HG03108 (cell line): ENCODE results near the gene NPY.

Experiments
- ATAC-seq: cut with Tn5 transposase; IDR thresholded peaks from one replicate; pipeline ENCODE4 v1.9.1; 2021; ENCODE audit warnings: moderate library complexity; ENCODE audit not compliant: unreplicated experiment

NPY gene

DNA sequence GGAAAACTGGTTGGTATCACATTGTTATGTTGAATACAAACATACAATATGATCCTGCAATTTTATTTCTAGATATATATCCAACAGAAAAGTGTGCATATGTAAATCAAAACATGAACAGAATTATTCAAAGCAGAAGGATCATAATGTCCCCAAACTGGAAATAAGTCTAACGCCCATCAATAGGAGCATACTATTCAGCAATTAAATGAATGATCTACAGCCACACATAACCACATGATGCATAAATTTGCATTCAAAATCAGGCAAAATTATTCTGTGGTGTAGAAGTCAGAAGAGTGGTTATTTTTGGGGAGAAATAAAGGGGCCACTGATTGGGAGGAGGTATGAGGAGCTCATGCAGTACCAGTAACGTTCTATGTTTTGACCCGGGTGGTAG, 28.6 kb downstream of the NPY start:
- ATAC-seq = no peak

DNA sequence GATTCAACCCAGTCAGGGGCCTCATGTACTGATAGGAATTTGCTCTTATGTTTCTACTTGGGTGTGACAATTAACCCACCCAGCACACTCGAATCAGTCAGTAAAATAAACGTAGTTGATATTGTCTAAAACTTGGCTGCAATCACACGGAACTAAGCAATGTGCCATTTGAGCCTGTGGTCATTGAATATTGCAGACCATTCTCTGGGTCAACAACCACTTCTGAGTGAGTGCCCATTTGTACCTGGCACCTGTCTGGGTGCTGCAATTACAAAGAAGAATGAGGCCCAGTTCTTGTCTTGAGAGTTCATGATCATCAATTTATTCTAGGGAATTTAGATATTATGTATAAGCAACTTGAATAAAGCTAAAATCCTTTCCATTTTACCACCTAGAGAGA, 29.8 kb downstream of the NPY start:
- no peak for ATAC-seq

DNA sequence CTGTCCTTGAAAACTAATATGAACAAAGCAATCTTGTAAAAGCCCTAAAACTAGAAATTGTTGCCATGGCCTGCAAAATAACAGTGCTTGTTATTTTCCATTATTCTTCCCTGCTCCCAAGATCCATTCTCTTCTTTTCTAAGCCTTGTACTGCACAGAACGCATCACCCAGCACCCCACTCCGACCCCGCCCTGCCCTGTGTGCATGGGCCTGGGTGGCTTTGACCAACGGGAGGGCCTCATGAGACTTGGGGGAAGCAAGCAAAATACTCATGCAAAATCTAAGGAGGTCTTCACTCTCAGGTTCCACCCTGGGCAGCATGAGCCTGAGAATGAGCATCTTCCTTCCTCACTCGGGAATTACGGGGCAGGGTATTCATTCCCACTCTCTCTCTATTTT, 32.4 kb downstream of the NPY start:
- ATAC-seq = no peak

DNA sequence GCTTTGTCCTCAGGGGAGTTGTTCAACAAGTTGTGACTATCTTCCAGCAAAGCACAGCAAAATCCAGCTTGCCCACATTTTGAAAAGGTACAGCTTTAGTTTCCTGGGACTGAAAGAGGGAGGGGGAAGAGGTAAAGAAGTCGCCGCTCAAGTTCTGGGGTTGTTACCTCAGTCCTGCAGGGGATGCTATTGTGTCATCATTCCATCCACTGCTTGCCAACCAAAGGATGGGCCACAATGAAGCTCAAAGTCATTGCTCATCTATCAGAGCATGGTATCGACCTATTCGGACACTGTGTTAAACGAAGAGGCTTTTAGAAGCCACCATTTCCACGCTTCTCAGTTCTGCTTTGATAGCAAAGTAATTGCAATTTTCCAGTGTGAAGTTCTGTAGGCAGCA, 34.3 kb downstream of the NPY start:
- ATAC-seq = no peak

DNA sequence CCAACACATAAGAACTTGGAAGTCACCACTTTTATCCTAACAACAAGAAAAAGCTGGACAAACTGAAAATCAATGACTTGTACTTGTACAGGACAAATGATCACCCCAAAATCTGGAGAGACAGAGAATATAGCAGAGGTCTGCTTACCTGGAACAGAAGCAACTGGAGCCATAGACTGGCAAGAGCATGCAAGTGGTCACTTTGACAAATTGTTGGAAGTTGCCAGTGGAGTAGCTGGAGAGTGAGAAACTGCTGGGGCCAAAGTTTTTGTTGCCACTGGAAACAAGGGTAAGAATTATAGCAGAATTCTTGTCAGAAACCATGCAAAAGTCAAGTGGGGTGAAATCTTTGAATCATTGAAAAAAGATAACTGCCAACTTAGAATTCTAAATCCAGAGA, 35.2 kb downstream of the NPY start:
- no peak for ATAC-seq

DNA sequence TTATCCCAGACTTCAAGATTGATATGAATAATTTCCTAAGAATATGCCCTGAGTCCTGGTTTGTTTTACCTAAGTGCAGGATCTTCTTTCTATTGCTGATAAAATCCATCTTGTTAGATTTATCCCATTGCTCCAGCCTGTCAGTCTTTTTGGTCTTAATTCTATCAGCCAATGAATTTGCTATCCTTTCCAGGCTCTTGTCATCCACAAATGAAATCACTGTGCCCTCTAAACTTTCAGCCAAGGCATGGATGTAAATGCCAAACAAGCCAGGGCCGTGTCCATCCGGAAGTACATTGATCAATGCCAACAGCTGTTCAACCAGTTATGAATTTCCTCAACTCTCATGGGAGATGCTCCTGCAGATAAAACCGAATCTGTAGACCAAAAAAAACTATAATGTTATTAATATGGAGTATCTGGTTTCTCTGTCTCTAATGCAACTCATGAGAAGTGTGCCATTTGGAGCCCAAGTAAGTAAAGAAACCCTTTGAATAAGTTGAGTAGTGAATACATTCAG, 40.0 kb downstream of the NPY start:
- no peak for ATAC-seq

DNA sequence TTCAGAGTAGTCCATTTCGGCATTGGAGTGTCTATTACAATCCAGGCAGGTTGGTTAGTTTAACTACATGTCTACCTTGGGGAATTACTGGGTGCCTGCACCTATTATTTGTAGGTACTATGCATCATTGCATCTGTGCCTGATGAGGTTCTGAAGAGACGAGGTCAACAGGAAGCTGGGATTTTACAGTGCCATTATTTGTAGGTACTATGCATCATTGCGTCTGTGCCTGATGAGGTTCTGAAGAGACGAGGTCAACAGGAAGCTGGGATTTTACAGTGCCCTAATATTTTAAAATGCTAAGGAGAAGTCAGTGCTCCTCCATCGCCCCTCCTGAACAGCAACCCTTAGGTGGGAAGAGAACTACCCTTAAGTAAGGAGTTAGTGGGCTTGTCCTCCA, 41.7 kb downstream of the NPY start:
- peak; percentile 96 for ATAC-seq

DNA sequence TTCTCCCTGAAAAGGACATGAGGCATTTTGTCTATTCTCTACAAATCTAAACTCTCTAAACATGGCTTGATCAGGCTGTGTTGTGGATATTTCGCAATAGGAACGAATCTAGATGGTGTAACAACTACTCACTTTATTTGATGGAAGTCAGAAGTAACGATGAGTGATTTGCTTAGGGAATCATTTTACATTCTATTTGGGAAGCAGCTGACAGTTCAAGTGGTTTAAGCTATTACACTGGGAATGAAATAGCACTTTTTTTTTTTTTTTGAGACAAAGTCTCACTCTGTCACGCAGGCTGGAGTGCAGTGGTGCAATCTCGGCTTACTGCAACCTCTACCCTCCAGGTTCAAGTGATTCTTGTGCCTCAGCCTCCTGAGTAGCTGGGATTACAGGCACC, 44.1 kb downstream of the NPY start:
- ATAC-seq = no peak

DNA sequence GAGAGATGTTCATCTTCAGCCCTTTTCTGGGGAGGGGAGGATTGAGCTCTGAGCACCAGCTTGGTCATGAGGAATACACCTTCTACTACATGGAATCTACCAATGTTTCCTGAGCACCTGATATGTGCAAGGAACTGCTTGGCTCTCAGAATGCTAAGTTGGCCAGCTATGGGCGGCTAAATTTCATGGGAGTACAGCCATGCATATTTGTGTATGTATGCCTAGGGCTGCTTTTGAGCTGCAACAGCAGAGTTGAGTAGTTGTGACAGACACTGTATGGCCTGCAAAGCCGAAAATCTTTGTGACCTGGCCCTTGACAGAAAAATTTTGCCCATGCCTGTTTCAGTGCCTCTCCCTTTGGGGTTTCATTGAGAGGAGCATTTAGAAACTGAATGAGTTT, 44.9 kb downstream of the NPY start:
- no peak for ATAC-seq

DNA sequence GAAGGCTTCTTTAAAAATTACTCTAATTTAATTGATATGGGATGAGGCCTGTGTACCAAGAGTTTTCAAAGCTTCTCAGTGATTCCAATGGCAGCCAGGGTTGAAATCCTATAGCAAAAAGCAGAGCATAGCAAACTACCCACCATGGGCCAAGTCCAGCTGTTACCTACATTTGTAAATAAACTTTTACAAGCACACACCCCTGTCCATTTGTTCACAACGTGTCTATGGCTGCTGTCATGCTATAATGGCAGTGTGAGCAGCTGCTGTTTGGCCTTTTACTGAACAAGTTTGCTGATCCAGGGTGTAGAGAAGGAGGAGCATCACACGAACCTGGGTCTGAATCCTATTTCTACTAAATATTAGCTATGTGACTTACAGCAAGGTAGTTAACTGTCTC, 50.0 kb downstream of the NPY start:
- ATAC-seq = no peak

DNA sequence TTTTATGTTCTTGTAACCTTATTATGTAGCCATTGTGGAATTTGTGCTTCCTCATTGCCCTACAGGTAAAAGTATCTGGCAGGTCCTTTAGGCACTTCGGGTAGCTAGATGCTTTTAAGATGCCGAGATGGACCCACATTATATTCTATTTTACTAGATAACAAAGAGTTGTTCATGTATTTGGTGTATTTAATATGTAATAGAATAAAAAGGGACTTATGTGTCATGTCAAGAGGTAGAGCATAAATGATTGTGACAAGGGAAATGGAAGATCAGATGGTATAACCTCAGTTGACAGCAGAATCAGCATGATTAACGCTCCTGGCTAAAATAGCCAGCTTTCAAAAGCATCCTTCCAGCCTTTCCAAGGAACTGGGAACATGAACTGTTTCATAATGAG, 50.6 kb downstream of the NPY start:
- ATAC-seq = no peak

DNA sequence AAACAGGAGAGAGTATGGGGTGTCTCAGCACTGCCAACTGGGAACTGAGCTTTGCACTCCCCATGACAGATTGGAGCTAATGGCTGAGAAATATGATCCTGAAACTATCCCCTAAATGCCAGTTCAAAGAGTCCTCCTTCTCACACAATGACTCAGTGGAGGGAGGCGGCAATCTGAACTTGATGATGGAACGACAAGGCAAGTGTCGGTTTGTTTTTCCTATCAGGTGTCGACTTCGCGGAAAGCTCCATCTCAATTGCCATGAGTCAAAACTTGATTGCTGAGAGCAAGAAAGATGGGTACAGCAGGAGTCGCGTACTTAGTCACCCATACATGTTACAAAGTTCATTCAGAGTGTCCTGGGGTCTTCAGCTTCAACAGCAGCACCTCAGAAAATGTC, 52.5 kb downstream of the NPY start:
- no peak for ATAC-seq

DNA sequence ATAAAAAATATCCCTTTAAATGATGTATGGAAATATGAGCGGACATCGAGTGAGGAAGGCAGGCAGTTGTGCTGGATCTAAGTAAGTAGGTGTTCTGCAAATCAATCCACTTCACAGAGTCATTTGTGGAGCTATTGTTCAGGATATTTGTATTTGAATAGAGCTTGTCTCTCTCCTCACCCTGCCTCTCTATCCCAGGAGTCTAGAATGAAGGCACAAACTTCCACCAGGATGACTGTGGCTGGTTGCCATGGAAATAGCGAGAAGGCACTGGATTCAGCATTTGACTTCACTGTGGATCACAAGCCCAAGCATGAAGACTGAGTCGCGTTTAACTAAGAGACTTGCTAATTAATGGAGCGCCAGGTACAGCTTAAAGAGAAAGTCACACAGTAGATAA, 53.2 kb downstream of the NPY start:
- no peak for ATAC-seq

DNA sequence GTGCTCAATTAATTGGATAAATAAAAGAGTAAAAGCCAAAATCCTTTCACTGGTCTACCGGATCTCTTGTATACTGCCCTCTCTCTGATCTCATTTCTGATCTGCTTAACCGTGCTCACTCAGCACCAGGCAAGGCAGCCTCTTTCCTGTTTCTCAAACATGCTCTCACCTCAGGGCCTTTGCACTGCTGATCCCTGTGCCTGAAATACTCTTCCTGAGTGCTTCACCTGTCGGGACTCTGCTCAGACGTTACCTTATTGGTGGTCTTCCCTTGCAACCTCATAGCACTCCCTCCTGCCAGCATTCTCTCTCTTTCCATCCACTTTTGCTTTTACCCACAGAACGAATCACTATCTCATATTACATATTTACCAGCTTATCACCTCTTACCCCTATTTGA, 55.6 kb downstream of the NPY start:
- no peak for ATAC-seq

DNA sequence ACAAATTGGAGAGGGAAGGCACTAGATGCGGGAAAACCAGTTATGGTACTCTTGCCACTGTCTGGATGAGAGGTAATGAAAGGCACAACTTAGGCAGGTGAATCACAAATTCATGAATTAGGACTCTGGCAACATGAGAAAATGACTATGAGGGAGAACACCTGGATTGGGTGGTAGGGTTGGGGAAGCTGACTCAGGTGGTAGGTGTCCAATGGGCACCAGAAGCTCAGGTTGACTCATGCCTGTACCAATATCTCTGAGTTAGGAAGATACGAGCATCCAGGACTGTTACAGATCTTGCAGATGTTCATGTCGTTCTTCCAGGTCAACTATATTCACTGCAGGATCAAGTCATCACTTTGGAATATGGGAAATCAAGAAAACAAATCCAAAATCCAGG, 56.7 kb downstream of the NPY start:
- ATAC-seq = no peak
